ENCODE data around the gene ADNP2.

Gene ADNP2

GRCh38 chr18:80145196-80145804, 36.2 kb downstream of the ADNP2 start:
- TF ChIP-seq CTCF (IDR thresholded peaks at IDR 0.05; ENCODE audit: low read depth, low read length) = no peak
- H3K4me3 ChIP-seq (ENCODE audit: low read depth, low read length) = no peak overlapping the region

GRCh38 chr18:80147037-80147417, 38.0 kb downstream of the ADNP2 start:
- peak overlapping the region; percentile 59 for H3K4me3 ChIP-seq (ENCODE audit: low read depth, low read length)
- no peak for TF ChIP-seq CTCF (IDR thresholded peaks at IDR 0.05; ENCODE audit: low read depth, low read length)

- peak overlapping the region; percentile 59 for H3K4me3 ChIP-seq (ENCODE audit: low read depth, low read length)
- TF ChIP-seq CTCF (IDR thresholded peaks at IDR 0.05; ENCODE audit: low read depth, low read length) = no peak
Measured at GRCh38 chr18:80147418-80148325, 38.6 kb downstream of the ADNP2 start.

GRCh38 chr18:80148326-80149199, 39.5 kb downstream of the ADNP2 start:
- H3K4me3 ChIP-seq (ENCODE audit: low read depth, low read length) = peak overlapping the region; percentile 59
- TF ChIP-seq CTCF (IDR thresholded peaks at IDR 0.05; ENCODE audit: low read depth, low read length) = no peak

- no peak for TF ChIP-seq CTCF (IDR thresholded peaks at IDR 0.05; ENCODE audit: low read depth, low read length)
Measured at GRCh38 chr18:80149667-80150066, 40.6 kb downstream of the ADNP2 start.

GRCh38 chr18:80154293-80154692, 45.2 kb downstream of the ADNP2 start:
- TF ChIP-seq CTCF (IDR thresholded peaks at IDR 0.05; ENCODE audit: low read depth, low read length) = peak; percentile 45
- H3K4me3 ChIP-seq (ENCODE audit: low read depth, low read length) = no peak overlapping the region

More at GRCh38 chr18:80149667-80150066, 40.6 kb downstream of the ADNP2 start:
- H3K4me3 ChIP-seq (ENCODE audit: low read depth, low read length) = no peak overlapping the region

Measured in WI38 (cell line).